ENCODE data around the gene AP1S1. TPM values are rescaled to one million over a fixed set of nuclear protein-coding genes. Genes with fewer than 3 reads are reported as not detected.

Gene AP1S1
- polyA plus RNA-seq, 2 of the 4 experiments (the other 2 are of a cell fraction), result 107 to 181 TPM

DNA sequence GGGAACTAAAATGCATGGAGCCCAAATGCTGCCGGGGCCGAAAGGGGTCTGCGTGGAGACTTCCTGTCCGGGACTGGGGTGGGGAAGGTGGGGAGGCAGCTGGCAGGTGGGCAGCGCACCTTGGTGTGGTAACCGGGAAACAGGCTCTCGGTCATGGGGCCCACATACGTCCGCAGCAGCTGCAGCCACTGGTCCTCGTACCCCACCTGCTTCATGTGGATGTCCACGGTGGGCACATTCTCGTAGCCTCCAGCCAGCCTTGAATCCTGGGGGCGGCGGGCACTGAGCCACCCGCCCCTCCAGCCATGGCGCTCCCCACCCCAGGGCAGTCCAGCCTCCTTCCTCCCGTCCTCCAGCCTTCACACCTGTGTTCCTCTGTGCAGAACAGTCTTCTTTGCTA is 53.2 kb downstream of the AP1S1 start:
- FAIRE-seq, result no peak
- Histone ChIP-seq H3K4me1 (no peaks in the 10 kb centered on the region), H3K4me3 (no peak overlapping the region), H3K27ac (no peak overlapping the region), H3K4me2 (no peak overlapping the region), H3K9me3 (no peaks in the 10 kb centered on the region)
- ChIA-PET POLR2A (interaction anchor here (1.1 kb wide), 1 partner anchor 10 kb away, joined by 3 read pairs; the partner anchor contains the start of gene PLOD3), CTCF (interaction anchor here (1.1 to 10.4 kb wide), 5 partner anchors 10 to 467 kb away, joined by 3 to 93 read pairs (median 7); partner anchors contain the start of genes PLOD3 and ZNHIT1)
- TF ChIP-seq CEBPB (IDR thresholded peaks at IDR 0.05) (no peak), ZNF302 (CRISPR knock-in tag; IDR thresholded peaks at IDR 0.05) (no peak), RARB (CRISPR knock-in tag; IDR thresholded peaks at IDR 0.05) (no peak), CHD2 (IDR thresholded peaks at IDR 0.05; ENCODE audit: low read length, partially characterized antibody) (no peak)
- DNase-seq (ENCODE audit: low read depth in 1 of 2, low spot score in 1 of 2), result no peak
- WGBS (ENCODE audit: missing lambda C conversion rate), result 94% methylated on average over 16 of the region's 17 CpGs
- no peak for ATAC-seq

DNA sequence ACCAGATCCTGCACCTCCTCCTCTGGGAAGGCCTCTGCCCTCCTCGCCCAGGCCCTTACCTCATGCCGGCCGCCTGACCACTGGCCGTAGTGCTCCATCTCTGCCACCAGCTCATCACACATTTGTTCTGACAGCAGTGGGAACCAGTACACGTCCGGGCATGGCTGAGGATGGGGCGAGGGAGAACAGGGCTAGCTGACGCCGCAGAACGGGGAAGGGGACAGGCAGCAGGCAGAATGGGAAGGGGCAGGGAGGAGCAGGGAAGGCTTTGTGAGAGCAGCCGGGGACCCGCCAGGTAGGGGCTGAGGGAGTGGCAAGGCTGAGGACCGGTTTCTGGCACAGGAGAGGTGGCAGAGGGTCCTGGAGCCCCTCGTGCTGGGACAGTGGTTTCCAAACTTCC is 54.5 kb downstream of the AP1S1 start:
- Histone ChIP-seq H3K4me3 (no peak overlapping the region), H3K27ac (no peak overlapping the region), H3K4me1 (no peaks in the 10 kb centered on the region), H3K4me2 (no peak overlapping the region), H3K9me3 (no peaks in the 10 kb centered on the region)
- DNase-seq (ENCODE audit: low read depth in 1 of 2, low spot score in 1 of 2), result no peak
- FAIRE-seq, result no peak
- ATAC-seq, result no peak
- ChIA-PET CTCF (interaction anchor here (0.7 to 10.4 kb wide), 4 partner anchors 15 to 64 kb away, joined by 3 to 93 read pairs (median 4); no protein-coding TSS in a partner anchor), POLR2A (no interaction called here)
- TF ChIP-seq RNF2 (IDR thresholded peaks at IDR 0.05; ENCODE audit: borderline replicate concordance, low read depth), result no peak
- no peak for TF ChIP-seq GATA3 (IDR thresholded peaks at IDR 0.05; ENCODE audit: borderline replicate concordance)
- TF ChIP-seq, protein P1, sequence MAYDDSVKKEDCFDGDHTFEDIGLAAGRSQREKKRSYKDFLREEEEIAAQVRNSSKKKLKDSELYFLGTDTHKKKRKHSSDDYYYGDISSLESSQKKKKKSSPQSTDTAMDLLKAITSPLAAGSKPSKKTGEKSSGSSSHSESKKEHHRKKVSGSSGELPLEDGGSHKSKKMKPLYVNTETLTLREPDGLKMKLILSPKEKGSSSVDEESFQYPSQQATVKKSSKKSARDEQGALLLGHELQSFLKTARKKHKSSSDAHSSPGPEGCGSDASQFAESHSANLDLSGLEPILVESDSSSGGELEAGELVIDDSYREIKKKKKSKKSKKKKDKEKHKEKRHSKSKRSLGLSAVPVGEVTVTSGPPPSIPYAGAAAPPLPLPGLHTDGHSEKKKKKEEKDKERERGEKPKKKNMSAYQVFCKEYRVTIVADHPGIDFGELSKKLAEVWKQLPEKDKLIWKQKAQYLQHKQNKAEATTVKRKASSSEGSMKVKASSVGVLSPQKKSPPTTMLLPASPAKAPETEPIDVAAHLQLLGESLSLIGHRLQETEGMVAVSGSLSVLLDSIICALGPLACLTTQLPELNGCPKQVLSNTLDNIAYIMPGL (CRISPR knock-in tag; IDR thresholded peaks at IDR 0.05; ENCODE audit: borderline replicate concordance), result no peak
- TF ChIP-seq, protein P2, sequence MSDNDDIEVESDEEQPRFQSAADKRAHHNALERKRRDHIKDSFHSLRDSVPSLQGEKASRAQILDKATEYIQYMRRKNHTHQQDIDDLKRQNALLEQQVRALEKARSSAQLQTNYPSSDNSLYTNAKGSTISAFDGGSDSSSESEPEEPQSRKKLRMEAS (IDR thresholded peaks at IDR 0.05), result no peak
- TF ChIP-seq, protein P3, sequence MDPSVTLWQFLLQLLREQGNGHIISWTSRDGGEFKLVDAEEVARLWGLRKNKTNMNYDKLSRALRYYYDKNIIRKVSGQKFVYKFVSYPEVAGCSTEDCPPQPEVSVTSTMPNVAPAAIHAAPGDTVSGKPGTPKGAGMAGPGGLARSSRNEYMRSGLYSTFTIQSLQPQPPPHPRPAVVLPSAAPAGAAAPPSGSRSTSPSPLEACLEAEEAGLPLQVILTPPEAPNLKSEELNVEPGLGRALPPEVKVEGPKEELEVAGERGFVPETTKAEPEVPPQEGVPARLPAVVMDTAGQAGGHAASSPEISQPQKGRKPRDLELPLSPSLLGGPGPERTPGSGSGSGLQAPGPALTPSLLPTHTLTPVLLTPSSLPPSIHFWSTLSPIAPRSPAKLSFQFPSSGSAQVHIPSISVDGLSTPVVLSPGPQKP (IDR thresholded peaks at IDR 0.05; ENCODE audit: low read depth, low read length), result no peak
- TF ChIP-seq, protein P4, sequence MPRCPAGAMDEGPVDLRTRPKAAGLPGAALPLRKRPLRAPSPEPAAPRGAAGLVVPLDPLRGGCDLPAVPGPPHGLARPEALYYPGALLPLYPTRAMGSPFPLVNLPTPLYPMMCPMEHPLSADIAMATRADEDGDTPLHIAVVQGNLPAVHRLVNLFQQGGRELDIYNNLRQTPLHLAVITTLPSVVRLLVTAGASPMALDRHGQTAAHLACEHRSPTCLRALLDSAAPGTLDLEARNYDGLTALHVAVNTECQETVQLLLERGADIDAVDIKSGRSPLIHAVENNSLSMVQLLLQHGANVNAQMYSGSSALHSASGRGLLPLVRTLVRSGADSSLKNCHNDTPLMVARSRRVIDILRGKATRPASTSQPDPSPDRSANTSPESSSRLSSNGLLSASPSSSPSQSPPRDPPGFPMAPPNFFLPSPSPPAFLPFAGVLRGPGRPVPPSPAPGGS (IDR thresholded peaks at IDR 0.05), result no peak
- TF ChIP-seq EHF (CRISPR knock-in tag; IDR thresholded peaks at IDR 0.05), result no peak
- TF ChIP-seq CHD4 (IDR thresholded peaks at IDR 0.05; ENCODE audit: borderline replicate concordance), result no peak
- TF ChIP-seq JUNB (IDR thresholded peaks at IDR 0.05), result no peak
- no peak for TF ChIP-seq EP300 (IDR thresholded peaks at IDR 0.05)
- TF ChIP-seq SMC3 (IDR thresholded peaks at IDR 0.05), result no peak
- TF ChIP-seq RCOR1 (IDR thresholded peaks at IDR 0.05; ENCODE audit: low read depth, low read length), result no peak
- no peak for TF ChIP-seq TP53 (CRISPR knock-in tag; IDR thresholded peaks at IDR 0.05)
- TF ChIP-seq ZNF302 (CRISPR knock-in tag; IDR thresholded peaks at IDR 0.05), result no peak
- no peak for TF ChIP-seq POLR2A (IDR thresholded peaks at IDR 0.05; ENCODE audit: low read length)
- TF ChIP-seq ZFP36 (IDR thresholded peaks at IDR 0.05; ENCODE audit: borderline replicate concordance, partially characterized antibody), result no peak
- TF ChIP-seq, protein P5, sequence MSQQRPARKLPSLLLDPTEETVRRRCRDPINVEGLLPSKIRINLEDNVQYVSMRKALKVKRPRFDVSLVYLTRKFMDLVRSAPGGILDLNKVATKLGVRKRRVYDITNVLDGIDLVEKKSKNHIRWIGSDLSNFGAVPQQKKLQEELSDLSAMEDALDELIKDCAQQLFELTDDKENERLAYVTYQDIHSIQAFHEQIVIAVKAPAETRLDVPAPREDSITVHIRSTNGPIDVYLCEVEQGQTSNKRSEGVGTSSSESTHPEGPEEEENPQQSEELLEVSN (IDR thresholded peaks at IDR 0.05; ENCODE audit: borderline replicate concordance, low read depth), result no peak
- TF ChIP-seq NFE2L2 (conservative IDR thresholded peaks at IDR 0.05; ENCODE audit: low read length), result no peak
- WGBS (ENCODE audit: missing lambda C conversion rate), result 95% methylated on average over 14 of the region's 14 CpGs

Data from A549 (cell line).